Germinal center (tissue), 1 donor: ENCODE measurements around the gene UAP1L1.
A peak's percentile ranks its signal among the peaks of the same experiment; 100 is the strongest.
"Not testable (repeated sequence)": the region's sequence is repeated elsewhere in the genome, so short reads cannot be mapped to it uniquely, and the experiment has no call there.

Source experiments
- DNase-seq: peaks from one replicate; pipeline ENCODE4 v3.0.0; 2012; ENCODE audit warnings: mixed read lengths, low spot score

UAP1L1 gene

GRCh38 chr9:137056739-137057415 is 20.4 kb upstream of the UAP1L1 start:
- DNase-seq: no peak

GRCh38 chr9:137057545-137057944 is 19.8 kb upstream of the UAP1L1 start:
- no peak for DNase-seq

- DNase-seq: no peak
These were observed 18.6 kb upstream of the UAP1L1 start for GRCh38 chr9:137058521-137059234.

- DNase-seq: no peak
These were observed 14.9 kb upstream of the UAP1L1 start for GRCh38 chr9:137062384-137062783.

- DNase-seq: not testable (repeated sequence)
These were observed 14.5 kb upstream of the UAP1L1 start for GRCh38 chr9:137062798-137063197.

- DNase-seq: no peak
These were observed 13.8 kb upstream of the UAP1L1 start for GRCh38 chr9:137063311-137064026.

- DNase-seq: no peak
These were observed 13.1 kb upstream of the UAP1L1 start for GRCh38 chr9:137064027-137064879.

GRCh38 chr9:137064880-137065164 is 12.5 kb upstream of the UAP1L1 start:
- DNase-seq: no peak

GRCh38 chr9:137065336-137065967 is 11.9 kb upstream of the UAP1L1 start:
- DNase-seq: no peak

- no peak for DNase-seq
These were observed 11.0 kb upstream of the UAP1L1 start for GRCh38 chr9:137066096-137066861.

GRCh38 chr9:137067860-137068538 is 9.3 kb upstream of the UAP1L1 start:
- DNase-seq: peak; percentile 89

GRCh38 chr9:137068539-137069507 is 8.5 kb upstream of the UAP1L1 start:
- no peak for DNase-seq

- DNase-seq: no peak
These were observed 7.7 kb upstream of the UAP1L1 start for GRCh38 chr9:137069508-137070091.

- DNase-seq: peak; percentile 90
These were observed 7.0 kb upstream of the UAP1L1 start, which contains the start of gene SAPCD2 for GRCh38 chr9:137070201-137070905. Gene SAPCD2, minus strand, starts transcription at chr9:137070557. Its CDS starts 97 bp downstream, at chr9:137070460.

GRCh38 chr9:137070906-137071275 is 6.4 kb upstream of the UAP1L1 start:
- DNase-seq: no peak

- no peak for DNase-seq
These were observed 6.0 kb upstream of the UAP1L1 start for GRCh38 chr9:137071282-137071681.

- no peak for DNase-seq
These were observed 3.3 kb upstream of the UAP1L1 start for GRCh38 chr9:137073992-137074399.

- DNase-seq: peak; percentile 59
These were observed 2.6 kb upstream of the UAP1L1 start for GRCh38 chr9:137074657-137075274.
